ENCODE results near the gene MIPOL1.
A peak's percentile ranks its signal among the peaks of the same experiment; 100 is the strongest.

The MIPOL1 gene

DNA sequence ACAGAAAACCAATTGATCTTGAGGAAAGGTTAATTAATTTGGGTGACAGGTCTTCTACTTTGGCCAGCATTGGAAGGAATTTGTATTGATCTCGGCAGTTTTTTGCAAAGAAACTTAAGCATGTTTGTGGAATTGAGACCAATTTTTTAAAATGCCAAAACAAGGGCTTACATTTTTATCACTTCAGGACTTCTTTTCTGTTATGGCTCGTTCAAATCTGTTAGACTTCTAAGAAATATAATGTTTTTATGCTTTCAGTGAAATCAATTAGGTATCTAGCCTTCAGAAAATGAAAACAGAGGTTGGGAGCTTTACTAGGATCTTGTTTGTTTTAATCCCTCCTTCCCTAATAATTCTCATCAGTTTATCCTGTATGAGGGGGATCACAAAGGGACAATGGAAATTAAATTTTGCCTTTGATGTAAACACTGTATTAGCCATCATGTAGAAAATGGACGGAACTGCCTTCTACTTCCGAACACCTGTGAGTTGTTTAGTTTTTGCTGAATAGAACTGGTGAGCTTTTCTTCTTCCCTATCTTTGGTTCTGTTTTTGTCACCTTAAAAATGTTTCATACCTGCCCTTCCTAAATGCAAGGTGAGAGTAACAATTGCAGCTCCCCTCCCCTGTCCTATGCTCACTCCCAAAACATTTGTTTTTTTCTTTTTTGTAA, 389.5 kb downstream of the MIPOL1 start:
- DNase-seq (ENCODE audit: low spot score) = no peak

- DNase-seq (ENCODE audit: low spot score) = no peak
Observed at GRCh38 chr14:37587881-37588666, 390.3 kb downstream of the MIPOL1 start.

GRCh38 chr14:37588667-37588955, 390.9 kb downstream of the MIPOL1 start:
- DNase-seq (ENCODE audit: low spot score) = no peak

- no peak for DNase-seq (ENCODE audit: low spot score)
Observed at GRCh38 chr14:37588956-37589714, 391.4 kb downstream of the MIPOL1 start.

GRCh38 chr14:37589715-37590427, 392.1 kb downstream of the MIPOL1 start:
- no peak for DNase-seq (ENCODE audit: low spot score)

GRCh38 chr14:37590428-37591139, 392.8 kb downstream of the MIPOL1 start:
- DNase-seq (ENCODE audit: low spot score) = no peak

DNA sequence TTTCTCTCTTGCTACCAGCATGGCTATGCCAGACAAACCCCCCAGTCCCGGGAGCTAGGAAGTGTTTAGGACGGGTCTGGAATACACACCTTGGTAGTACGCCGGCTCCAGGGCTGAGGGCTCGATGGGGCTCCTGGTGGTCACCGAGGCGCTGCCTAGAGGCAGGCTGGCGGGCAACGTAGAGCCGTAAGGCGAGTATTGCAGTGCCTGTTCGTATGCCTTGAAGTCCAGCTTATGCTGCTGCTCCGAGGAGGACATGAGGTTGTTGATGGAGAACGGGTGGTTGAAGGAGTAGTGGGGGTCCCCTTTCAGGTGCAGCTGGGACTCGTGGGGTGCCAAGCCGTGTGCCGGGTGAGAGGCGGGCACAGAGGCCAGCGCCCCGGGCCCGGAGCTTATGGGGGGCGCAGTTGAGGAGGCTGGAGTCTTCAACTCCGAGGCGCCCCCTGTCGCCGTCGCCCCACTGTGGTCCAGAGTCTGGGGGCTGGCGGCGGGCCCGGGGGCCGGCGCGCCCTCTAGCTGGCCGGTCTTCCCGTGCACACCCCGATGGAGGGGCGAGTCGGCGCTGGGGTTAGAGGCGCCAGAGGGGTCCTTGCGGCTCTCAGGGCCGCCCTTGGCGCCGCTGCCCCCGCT, 393.7 kb downstream of the MIPOL1 start:
- DNase-seq (ENCODE audit: low spot score) = no peak

- DNase-seq (ENCODE audit: low spot score) = no peak
Observed at GRCh38 chr14:37591941-37592481, 394.3 kb downstream of the MIPOL1 start.

DNA sequence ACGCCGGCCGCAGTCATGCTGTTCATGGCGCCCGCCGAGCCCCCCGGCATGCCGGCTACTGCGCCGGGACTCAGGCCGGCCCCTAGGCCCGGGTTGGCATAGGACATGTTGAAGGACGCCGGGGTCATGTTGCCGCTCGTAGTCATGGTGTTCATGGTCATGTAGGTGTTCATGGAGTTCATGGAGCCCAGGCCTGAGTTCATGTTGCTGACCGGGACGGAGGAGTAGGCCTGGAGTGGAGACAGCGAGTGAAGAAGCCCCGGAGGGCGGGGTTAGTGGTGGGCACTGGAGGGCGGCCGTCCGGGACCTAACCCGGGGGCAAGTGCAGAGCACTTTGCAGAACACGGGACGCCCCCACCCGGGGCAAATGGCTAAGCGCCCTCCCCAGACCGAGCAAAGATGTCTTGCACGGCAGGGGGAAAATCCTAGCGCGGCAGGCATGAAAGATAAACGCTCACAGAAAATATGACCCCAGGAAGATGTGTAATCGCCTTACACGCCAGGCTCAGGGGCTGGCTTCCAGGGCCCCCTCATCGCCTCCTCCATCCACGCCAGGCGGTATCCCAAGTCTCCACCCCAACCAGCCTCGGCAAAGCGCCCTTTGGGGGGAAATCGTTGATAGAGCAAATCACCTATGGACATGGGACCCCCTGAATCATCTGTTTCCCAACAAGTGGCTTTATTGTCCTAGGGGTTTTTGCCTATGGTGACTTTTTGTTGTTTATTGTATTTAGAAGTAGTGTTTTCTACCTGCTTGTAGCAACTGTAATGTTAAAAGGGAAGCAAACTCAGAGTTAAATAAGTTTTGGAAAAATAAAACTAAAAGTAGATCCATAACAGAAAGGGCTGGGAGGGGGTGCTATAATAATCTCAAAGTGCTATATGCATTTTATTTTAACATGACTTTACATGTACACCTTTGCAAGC, 395.0 kb downstream of the MIPOL1 start:
- DNase-seq (ENCODE audit: low spot score) = no peak

GRCh38 chr14:37593511-37594237, 395.9 kb downstream of the MIPOL1 start:
- DNase-seq (ENCODE audit: low spot score) = no peak

DNA sequence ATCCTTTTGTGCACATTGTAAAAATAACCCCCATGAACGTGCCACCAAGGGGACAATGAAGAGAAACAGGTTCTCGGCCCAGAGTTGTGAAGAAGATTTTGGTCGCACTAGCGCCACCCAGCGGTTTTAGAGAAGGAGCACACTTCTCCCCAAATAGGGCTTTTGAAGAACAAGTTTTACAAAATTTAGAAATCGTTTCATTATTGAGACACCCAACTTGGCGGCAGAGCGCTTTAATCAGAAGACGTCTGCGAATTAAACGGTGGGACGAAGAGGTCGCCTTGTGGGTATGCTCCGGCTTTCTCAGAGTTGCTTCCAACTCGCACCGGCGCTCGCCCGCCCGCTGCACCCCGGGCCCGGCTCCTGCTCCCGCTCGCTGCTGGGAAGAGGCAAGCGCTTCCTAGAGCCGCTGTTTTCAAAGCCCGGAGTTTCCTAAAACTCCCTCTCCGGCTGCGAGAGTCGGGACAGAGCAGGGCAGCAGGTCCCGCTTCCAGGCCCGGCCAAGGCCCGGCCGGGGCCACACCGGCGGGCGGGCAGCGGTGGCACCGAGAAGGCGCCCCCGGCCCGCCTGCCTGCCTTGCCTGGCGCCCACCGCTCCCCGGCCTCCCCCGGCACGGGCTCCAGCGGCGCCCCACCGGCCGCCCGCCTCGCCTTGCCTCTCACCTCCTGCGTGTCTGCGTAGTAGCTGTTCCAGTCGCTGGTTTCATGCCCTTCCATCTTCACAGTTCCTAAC, 396.7 kb downstream of the MIPOL1 start:
- DNase-seq (ENCODE audit: low spot score) = no peak

DNA sequence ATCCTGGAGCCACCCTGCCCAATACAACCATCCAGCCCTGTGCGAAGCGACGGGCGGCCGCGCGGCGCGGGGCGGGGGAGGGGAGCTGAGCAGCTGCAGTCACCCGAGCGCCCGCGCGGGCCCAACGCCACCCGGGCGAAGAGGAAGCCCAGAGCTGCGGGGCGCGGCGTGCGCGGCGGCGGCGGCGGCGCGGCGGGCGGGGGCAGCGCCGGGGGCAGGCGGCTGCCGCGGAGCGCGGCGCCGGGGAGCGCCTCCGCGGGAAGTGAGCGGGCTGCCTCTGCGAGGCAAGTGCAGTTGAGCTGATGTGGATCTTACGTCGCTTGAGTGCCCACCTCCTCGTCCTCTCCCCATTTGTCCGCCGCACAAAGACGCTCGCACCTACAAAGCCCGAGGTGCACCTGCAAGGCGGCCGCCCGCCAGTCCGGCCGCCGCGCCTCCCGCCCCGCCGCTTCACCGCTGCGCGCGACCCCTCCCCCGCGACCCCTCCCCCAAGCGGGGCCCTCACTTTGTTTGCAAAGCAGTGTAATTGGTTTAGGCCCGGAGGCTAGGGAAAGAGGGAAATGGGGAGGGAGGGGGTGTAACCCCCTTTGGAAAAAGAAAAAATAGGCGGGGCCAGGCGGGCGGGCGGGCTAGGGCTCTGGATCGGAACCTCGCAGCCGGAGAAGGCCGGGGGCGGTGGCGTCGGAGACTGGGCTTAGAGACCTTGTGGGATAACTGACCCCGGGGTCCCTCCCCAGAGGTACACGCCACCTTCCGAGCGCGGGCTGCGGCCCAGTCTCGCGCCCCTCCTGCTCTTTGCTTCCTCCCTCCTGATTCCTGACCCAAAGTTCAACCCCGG, 397.5 kb downstream of the MIPOL1 start, which contains the start of the genes FOXA1 and TTC6:
Gene FOXA1 (minus strand): TSS at position 279 of the 838 bp plus-strand sequence. CDS start 277 bp downstream, at position 2.
Gene TTC6 (plus strand): TSS at position 659 of the 838 bp plus-strand sequence. CDS start 26,436 bp downstream, outside the sequence.
- no peak for DNase-seq (ENCODE audit: low spot score)

GRCh38 chr14:37595809-37596621, 398.3 kb downstream of the MIPOL1 start:
- DNase-seq (ENCODE audit: low spot score) = peak; percentile 16

- no peak for DNase-seq (ENCODE audit: low spot score)
Observed at GRCh38 chr14:37596790-37597472, 399.2 kb downstream of the MIPOL1 start.

- DNase-seq (ENCODE audit: low spot score) = no peak
Observed at GRCh38 chr14:37597538-37597913, 399.8 kb downstream of the MIPOL1 start.
